CD8-positive, alpha-beta memory T cell (primary cell): ENCODE data around the gene TTC3. TPM values are rescaled to one million over a fixed set of nuclear protein-coding genes. Genes with fewer than 3 reads are reported as not detected.

Experiments used
- CTCF ChIA-PET: fragments of 350-600 bp; sonication (Branson Sonifier 250); formaldehyde crosslinking; loops from one replicate; lab custom pipeline; 2021; ENCODE audit warnings: antibody characterized with exemption; lab: Charles Lee
- POLR2A ChIA-PET: fragments of 350-600 bp; sonication (Branson Sonifier 250); formaldehyde crosslinking; loops from one replicate; lab custom pipeline; 2021; ENCODE audit warnings: antibody characterized with exemption; lab: Charles Lee
- DNase-seq, 5 donors: peaks; one replicate each; pipeline versions ENCODE4 v3.0.0 to v3.0.0-alpha.2; 2020 to 2022; ENCODE audit warnings: mixed read lengths in 1 of 5
- H3K27ac ChIP-seq: one replicate; pipeline ENCODE4 v1.7.0; 2013; ENCODE audit warnings: low read depth, mild to moderate bottlenecking, low read length, moderate library complexity
- H3K27me3 ChIP-seq: 2 replicates; pipeline ENCODE4 v1.7.0; 2013; ENCODE audit warnings: low read length, mild to moderate bottlenecking; ENCODE audit not compliant: insufficient read depth, poor library complexity, severe bottlenecking
- H3K36me3 ChIP-seq: 2 replicates; pipeline ENCODE4 v1.7.0; 2013; ENCODE audit warnings: mild to moderate bottlenecking, low read length, moderate library complexity; ENCODE audit not compliant: insufficient read depth
- H3K4me1 ChIP-seq: 2 replicates; pipeline ENCODE4 v1.7.0; 2013; ENCODE audit warnings: mild to moderate bottlenecking, low read length, moderate library complexity; ENCODE audit not compliant: insufficient read depth
- H3K4me3 ChIP-seq: 2 replicates; pipeline ENCODE4 v1.7.0; 2013; ENCODE audit warnings: mild to moderate bottlenecking, low read length
- H3K9me3 ChIP-seq: 2 replicates; pipeline ENCODE4 v1.7.0; 2013; ENCODE audit warnings: mild to moderate bottlenecking, low read length
- H3K27ac Mint-ChIP-seq, 8 donors: one replicate each; pipeline ENCODE4 v1.8.0; 2020 to 2021; ENCODE audit warnings: mixed read lengths in 8 of 8, mild to moderate bottlenecking in 6 of 8, inconsistent platforms in 3 of 8, moderate library complexity in 3 of 8
- H3K27me3 Mint-ChIP-seq, 2 donors: one replicate each; pipeline ENCODE4 v1.8.0; 2020 to 2021; ENCODE audit warnings: mixed read lengths in 2 of 2, mild to moderate bottlenecking in 1 of 2, moderate library complexity in 1 of 2
- H3K36me3 Mint-ChIP-seq, 3 donors: one replicate each; pipeline ENCODE4 v1.8.0; 2020 to 2021; ENCODE audit warnings: mixed read lengths in 3 of 3, inconsistent platforms in 1 of 3, mild to moderate bottlenecking in 1 of 3
- H3K4me1 Mint-ChIP-seq, 3 donors: one replicate each; pipeline ENCODE4 v1.8.0; 2020 to 2021; ENCODE audit warnings: mixed read lengths in 3 of 3, inconsistent platforms in 1 of 3, mild to moderate bottlenecking in 1 of 3
- H3K4me3 Mint-ChIP-seq, 7 donors: one replicate each; pipeline ENCODE4 v1.8.0; 2020 to 2021; ENCODE audit warnings: mixed read lengths in 7 of 7, mild to moderate bottlenecking in 6 of 7, moderate library complexity in 4 of 7, inconsistent platforms in 2 of 7
- H3K9me3 Mint-ChIP-seq, 5 donors: one replicate each; pipeline ENCODE4 v1.8.0; 2020 to 2022; ENCODE audit warnings: mixed read lengths in 5 of 5, mild to moderate bottlenecking in 3 of 5, moderate library complexity in 2 of 5, inconsistent platforms in 1 of 5
- polyA plus RNA-seq: library from polyadenylated mRNA; unstranded; fragments of 300-500 nt; fragmentation: Illumina TruSeq; gene quantifications from one replicate; pipeline ENCODE4 v1.2.3, GENCODE V29; 2021
- total RNA-seq, 2 experiments: library from RNA; stranded (reverse); gene quantifications; one replicate each; pipeline ENCODE4 v1.2.3, GENCODE V29; 2021

TTC3 gene
- total and polyA plus RNA-seq, 3 experiments from 2014 or later: 53.0 to 108 (median 54.5) TPM

DNA sequence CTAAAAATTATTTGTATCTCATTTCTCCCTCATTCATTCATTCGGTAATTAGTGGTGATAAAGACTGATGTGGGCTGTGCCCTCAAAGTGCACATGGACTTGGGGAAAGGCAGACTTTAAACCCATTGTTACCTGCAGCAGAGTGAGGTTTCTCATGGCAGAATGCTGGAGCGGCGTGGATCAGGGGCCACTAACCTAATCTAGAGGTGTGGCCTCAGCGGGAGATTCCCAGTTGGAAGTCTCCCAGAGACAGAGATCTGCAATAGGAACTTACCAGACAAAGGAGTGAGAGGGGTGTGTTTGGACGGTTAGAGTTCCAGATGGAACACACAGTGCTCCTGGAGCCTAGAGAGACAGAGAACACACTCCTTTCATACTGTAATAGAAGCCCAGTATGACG lies 120.6 kb downstream of the TTC3 start:
- Histone ChIP-seq H3K4me3 (no peak overlapping the region), H3K36me3 (peaks cover 30% of the 10 kb centered on the region), H3K27ac (no peak overlapping the region), H3K9me3 (no peaks in the 10 kb centered on the region), H3K4me1 (no peaks in the 10 kb centered on the region), H3K27me3 (no peaks in the 10 kb centered on the region)
- no peak for DNase-seq
- H3K4me3 Mint-ChIP-seq: no peak overlapping the region
- H3K27ac Mint-ChIP-seq: peak overlapping the region in 1 of 8 donors; percentile 13
- peaks cover 0 to 2% of the 10 kb centered on the region in 2 donors for H3K27me3 Mint-ChIP-seq
- CTCF ChIA-PET: no interaction called here
- H3K4me1 Mint-ChIP-seq: peaks cover 0 to 10% (median 2%) of the 10 kb centered on the region in 3 donors
- POLR2A ChIA-PET: no interaction called here
- H3K36me3 Mint-ChIP-seq: peaks cover 13 to 90% (median 35%) of the 10 kb centered on the region in 3 donors
- no peaks in the 10 kb centered on the region for H3K9me3 Mint-ChIP-seq

- H3K27ac Mint-ChIP-seq: no peak overlapping the region
- no peak overlapping the region for H3K27ac ChIP-seq
- no peaks in the 10 kb centered on the region for H3K9me3 ChIP-seq
- peaks cover 0 to 2% of the 10 kb centered on the region in 2 donors for H3K27me3 Mint-ChIP-seq
- no peaks in the 10 kb centered on the region for H3K4me1 ChIP-seq
- no peaks in the 10 kb centered on the region for H3K27me3 ChIP-seq
- peaks cover 0 to 10% (median 2%) of the 10 kb centered on the region in 3 donors for H3K4me1 Mint-ChIP-seq
- no peak overlapping the region for H3K4me3 ChIP-seq
- no peaks in the 10 kb centered on the region for H3K9me3 Mint-ChIP-seq
- no peak for DNase-seq
- no peak overlapping the region for H3K4me3 Mint-ChIP-seq
- CTCF ChIA-PET: no interaction called here
- H3K36me3 ChIP-seq: peaks cover 33% of the 10 kb centered on the region
- peaks cover 13 to 91% (median 37%) of the 10 kb centered on the region in 3 donors for H3K36me3 Mint-ChIP-seq
- POLR2A ChIA-PET: no interaction called here
These were observed 122.0 kb downstream of the TTC3 start for GRCh38 chr21:37195059-37195458.

- H3K9me3 Mint-ChIP-seq: no peaks in the 10 kb centered on the region
- ChIA-PET POLR2A (no interaction called here), CTCF (no interaction called here)
- H3K27ac ChIP-seq: no peak overlapping the region
- no peak overlapping the region for H3K4me3 ChIP-seq
- H3K27ac Mint-ChIP-seq: no peak overlapping the region
- H3K4me3 Mint-ChIP-seq: no peak overlapping the region
- H3K27me3 Mint-ChIP-seq: peaks cover 0 to 2% of the 10 kb centered on the region in 2 donors
- H3K36me3 ChIP-seq: peaks cover 35% of the 10 kb centered on the region
- H3K4me1 Mint-ChIP-seq: peaks cover 0 to 10% (median 2%) of the 10 kb centered on the region in 3 donors
- peaks cover 10 to 93% (median 39%) of the 10 kb centered on the region in 3 donors for H3K36me3 Mint-ChIP-seq
- H3K27me3 ChIP-seq: no peaks in the 10 kb centered on the region
- DNase-seq: no peak
- no peaks in the 10 kb centered on the region for H3K4me1 ChIP-seq
- no peaks in the 10 kb centered on the region for H3K9me3 ChIP-seq
These were observed 122.6 kb downstream of the TTC3 start for GRCh38 chr21:37195610-37196009.

DNA sequence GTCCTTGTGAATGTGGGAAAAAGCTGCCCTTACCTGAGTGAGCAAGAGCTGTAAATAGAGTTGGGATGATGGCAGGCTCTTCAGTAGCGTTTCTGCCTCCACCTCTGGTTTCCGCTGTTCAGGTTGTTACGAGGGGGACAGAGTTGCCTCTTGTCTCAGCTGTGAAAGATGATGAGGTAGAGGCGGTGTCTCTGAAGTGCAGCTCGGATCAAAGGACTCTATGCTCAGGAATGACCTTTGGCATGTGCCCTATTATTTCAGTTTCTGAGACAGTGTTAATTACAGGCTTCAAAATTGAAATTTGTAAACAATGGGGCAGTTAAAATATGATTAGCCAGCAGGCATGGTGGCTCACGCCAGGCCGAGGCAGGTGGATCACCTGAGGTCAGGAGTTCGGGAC lies 123.8 kb downstream of the TTC3 start:
- peak overlapping the region in 1 of 8 donors; percentile 6 for H3K27ac Mint-ChIP-seq
- Histone ChIP-seq H3K4me3 (no peak overlapping the region), H3K27ac (no peak overlapping the region), H3K4me1 (no peaks in the 10 kb centered on the region), H3K9me3 (no peaks in the 10 kb centered on the region), H3K36me3 (peaks cover 45% of the 10 kb centered on the region), H3K27me3 (no peaks in the 10 kb centered on the region)
- peaks cover 0 to 7% (median 2%) of the 10 kb centered on the region in 3 donors for H3K4me1 Mint-ChIP-seq
- no peak for DNase-seq
- H3K4me3 Mint-ChIP-seq: no peak overlapping the region
- peaks cover 0 to 2% of the 10 kb centered on the region in 2 donors for H3K27me3 Mint-ChIP-seq
- ChIA-PET POLR2A (no interaction called here), CTCF (no interaction called here)
- H3K9me3 Mint-ChIP-seq: no peaks in the 10 kb centered on the region
- peaks cover 7 to 95% (median 41%) of the 10 kb centered on the region in 3 donors for H3K36me3 Mint-ChIP-seq

DNA sequence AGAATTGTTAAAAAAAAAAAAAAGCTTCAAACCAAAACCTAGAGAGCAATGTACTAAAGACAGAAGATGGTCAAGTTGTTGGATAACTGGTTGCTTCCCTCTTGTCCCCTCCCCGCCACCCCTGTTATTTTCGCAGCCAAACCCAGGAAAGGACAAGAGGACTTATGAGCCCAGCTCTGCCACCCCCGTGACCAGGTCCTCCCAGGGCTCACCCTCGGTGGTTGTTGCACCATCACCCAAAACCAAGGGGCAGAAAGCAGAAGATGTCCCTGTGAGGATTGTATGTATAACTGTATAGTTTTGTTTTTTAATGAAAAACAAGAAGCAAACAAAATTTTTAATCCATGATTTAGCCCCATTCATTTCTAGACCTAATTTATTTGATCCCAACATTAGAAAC lies 124.7 kb downstream of the TTC3 start:
- H3K36me3 Mint-ChIP-seq: peaks cover 4 to 94% (median 38%) of the 10 kb centered on the region in 3 donors
- H3K4me3 Mint-ChIP-seq: no peak overlapping the region
- no peaks in the 10 kb centered on the region for H3K4me1 Mint-ChIP-seq
- Histone ChIP-seq H3K4me1 (no peaks in the 10 kb centered on the region), H3K4me3 (no peak overlapping the region), H3K27me3 (no peaks in the 10 kb centered on the region), H3K27ac (no peak overlapping the region), H3K9me3 (no peaks in the 10 kb centered on the region), H3K36me3 (peaks cover 43% of the 10 kb centered on the region)
- POLR2A ChIA-PET: no interaction called here
- H3K27ac Mint-ChIP-seq: peak overlapping the region in 2 of 8 donors; percentile 66 to 77
- no peak for DNase-seq
- H3K27me3 Mint-ChIP-seq: peaks cover 0 to 2% of the 10 kb centered on the region in 2 donors
- no peaks in the 10 kb centered on the region for H3K9me3 Mint-ChIP-seq
- CTCF ChIA-PET: no interaction called here

- no peaks in the 10 kb centered on the region for H3K4me1 Mint-ChIP-seq
- Histone ChIP-seq H3K27me3 (no peaks in the 10 kb centered on the region), H3K27ac (no peak overlapping the region), H3K36me3 (peaks cover 38% of the 10 kb centered on the region), H3K4me3 (no peak overlapping the region), H3K9me3 (no peaks in the 10 kb centered on the region), H3K4me1 (no peaks in the 10 kb centered on the region)
- ChIA-PET CTCF (interaction anchor here (1.3 kb wide), 1 partner anchor 21 kb away, joined by 4 read pairs; no protein-coding TSS in a partner anchor), POLR2A (no interaction called here)
- no peak overlapping the region for H3K4me3 Mint-ChIP-seq
- H3K36me3 Mint-ChIP-seq: peaks cover 0 to 90% (median 35%) of the 10 kb centered on the region in 3 donors
- peak overlapping the region in 1 of 8 donors; percentile 43 for H3K27ac Mint-ChIP-seq
- H3K27me3 Mint-ChIP-seq: no peaks in the 10 kb centered on the region
- H3K9me3 Mint-ChIP-seq: no peaks in the 10 kb centered on the region
- no peak for DNase-seq
These were observed 126.2 kb downstream of the TTC3 start for GRCh38 chr21:37199057-37199924.

GRCh38 chr21:37200641-37201480 lies 127.8 kb downstream of the TTC3 start:
- Histone ChIP-seq H3K27ac (no peak overlapping the region), H3K27me3 (no peaks in the 10 kb centered on the region), H3K9me3 (no peaks in the 10 kb centered on the region), H3K4me3 (no peak overlapping the region), H3K36me3 (peaks cover 22% of the 10 kb centered on the region), H3K4me1 (no peaks in the 10 kb centered on the region)
- Mint-ChIP-seq H3K27me3 (no peaks in the 10 kb centered on the region), H3K4me3 (no peak overlapping the region), H3K9me3 (no peaks in the 10 kb centered on the region), H3K27ac (peak overlapping the region in 1 of 8 donors; percentile 26), H3K36me3 (peaks cover 0 to 76% (median 35%) of the 10 kb centered on the region in 3 donors), H3K4me1 (no peaks in the 10 kb centered on the region)
- ChIA-PET POLR2A (no interaction called here), CTCF (no interaction called here)
- peak in 1 of 5 donors; percentile 36 for DNase-seq
